HCT116 (cell line): Measurements from ENCODE around the gene SUFU. TPM values are rescaled to one million over a fixed set of nuclear protein-coding genes. Genes with fewer than 3 reads are reported as not detected.

Experiments
- ATAC-seq: fragments of 200-7000 bp; cut with Tn5 transposase; 2 replicates; pipeline ENCODE4 v1.9.1; 2020; ENCODE audit warnings: mild to moderate bottlenecking, moderate library complexity
- BruUV-seq: library from RNA; stranded (reverse); fragments of 400-500 nt; replicated peaks from 2 replicates; lab custom pipeline; 2021; lab: Mats Ljungman, UMichigan
- CTCF ChIA-PET: fragments of 300-600 bp; sonication (Branson Sonifier 250); formaldehyde crosslinking; loops from one replicate; lab custom pipeline; 2021; ENCODE audit warnings: antibody characterized with exemption; lab: Charles Lee
- POLR2A ChIA-PET: fragments of 300-600, 350-600 bp; sonication (Branson Sonifier 250); formaldehyde crosslinking; loops from one replicate; lab custom pipeline; 2021; ENCODE audit warnings: antibody characterized with exemption; lab: Charles Lee
- RAD21 ChIA-PET, 2 experiments: fragments of 300-600 bp; sonication (Branson Sonifier 250); formaldehyde crosslinking; loops; one replicate each; lab custom pipeline; 2023; ENCODE audit warnings: low total read pairs in 2 of 2; ENCODE audit not compliant: uncharacterized antibody in 2 of 2, unreplicated experiment in 2 of 2, low non-redundant PET in 1 of 2; lab: Charles Lee
- DNase-seq: peaks from one replicate; pipeline ENCODE4 v3.0.0-alpha.2; 2010; ENCODE audit warnings: low read depth, low spot score
- H2AFZ ChIP-seq: fragments of 200-600 bp; shearing (Covaris generic), sonication (generic); 2 replicates; pipeline ENCODE4 v1.6.1; 2017; ENCODE audit warnings: low read depth, mixed run types, mixed read lengths, antibody characterized with exemption, low read length; ENCODE audit not compliant: poor library complexity, severe bottlenecking
- H3K27ac ChIP-seq: 2 replicates; pipeline ENCODE4 v1.5.1; 2012; ENCODE audit warnings: low read depth, low read length
- H3K27me3 ChIP-seq: fragments of 200-600 bp; sonication (generic); 2 replicates; pipeline ENCODE4 v1.6.1; 2016; ENCODE audit warnings: mixed run types, low read length, mixed read lengths; ENCODE audit not compliant: insufficient read depth
- H3K36me3 ChIP-seq, 2 experiments: fragments of 200-500 bp in 1 of 2; fragments of 200-600 bp in 1 of 2; sonication (Bioruptor generic) in 1 of 2; sonication (generic) in 1 of 2; 2 replicates each; pipeline versions ENCODE4 v1.5.1 to v1.6.1; 2014 to 2016; ENCODE audit warnings: low read length in 2 of 2, inconsistent platforms in 1 of 2, mixed read lengths in 1 of 2, mixed run types in 1 of 2; ENCODE audit not compliant: insufficient read depth in 2 of 2, control insufficient read depth in 1 of 2
- H3K4me1 ChIP-seq, 2 experiments: fragments of 200-600 bp in 1 of 2; sonication (generic) in 1 of 2; 2 replicates each; pipeline versions ENCODE4 v1.5.1 to v1.6.1; 2012 to 2017; ENCODE audit warnings: low read length in 2 of 2, inconsistent platforms in 1 of 2, mild to moderate bottlenecking in 1 of 2, mixed read lengths in 1 of 2, mixed run types in 1 of 2, moderate library complexity in 1 of 2; ENCODE audit not compliant: insufficient read depth in 2 of 2, control insufficient read depth in 1 of 2
- H3K4me2 ChIP-seq: fragments of 200-600 bp; sonication (generic); 2 replicates; pipeline ENCODE4 v1.6.1; 2017; ENCODE audit warnings: mixed run types, low read length, mixed read lengths
- H3K4me3 ChIP-seq, 2 experiments: fragments of 200-600 bp in 1 of 2; sonication (generic) in 1 of 2; replicated peaks in 1 of 2; 2 replicates each; pipeline ENCODE4 v1.5.1; 2011 to 2016; ENCODE audit warnings: low read length in 2 of 2, control low read depth in 1 of 2, low read depth in 1 of 2, mild to moderate bottlenecking in 1 of 2, mixed read lengths in 1 of 2, mixed run types in 1 of 2
- H3K79me2 ChIP-seq: fragments of 200-600 bp; sonication (generic); 2 replicates; pipeline ENCODE4 v1.6.1; 2017; ENCODE audit warnings: mild to moderate bottlenecking, mixed run types, low read length, moderate library complexity, mixed read lengths; ENCODE audit not compliant: insufficient read depth
- H3K9ac ChIP-seq: fragments of 200-600 bp; sonication (generic); 2 replicates; pipeline ENCODE4 v1.6.1; 2016; ENCODE audit warnings: low read length, mixed read lengths
- H3K9me2 ChIP-seq: fragments of 200-600 bp; sonication (generic), shearing (Covaris generic); 2 replicates; pipeline ENCODE4 v1.6.1; 2017; ENCODE audit warnings: mixed run types, mild to moderate bottlenecking, moderate library complexity; ENCODE audit not compliant: insufficient read depth
- H3K9me3 ChIP-seq, 2 experiments: fragments of 200-500 bp in 1 of 2; fragments of 200-600 bp in 1 of 2; sonication (Bioruptor generic) in 1 of 2; sonication (generic) in 1 of 2; 2 replicates each; pipeline ENCODE4 v1.6.1; 2014 to 2017; ENCODE audit warnings: low read length in 2 of 2, mixed read lengths in 2 of 2, inconsistent platforms in 1 of 2, low read depth in 1 of 2, mild to moderate bottlenecking in 1 of 2, mixed run types in 1 of 2, moderate library complexity in 1 of 2; ENCODE audit not compliant: control insufficient read depth in 1 of 2, insufficient read depth in 1 of 2
- H4K20me1 ChIP-seq: fragments of 200-600 bp; sonication (generic), shearing (Covaris generic); 2 replicates; pipeline ENCODE4 v1.6.1; 2017; ENCODE audit warnings: mixed run types, mild to moderate bottlenecking, moderate library complexity; ENCODE audit not compliant: insufficient read depth
- CBX3 ChIP-seq: IDR thresholded peaks from 2 replicates; pipeline ENCODE4 v1.6.1; 2012; ENCODE audit warnings: low read depth
- ELF1 ChIP-seq: IDR thresholded peaks from 2 replicates; pipeline ENCODE4 v1.6.1; 2012; ENCODE audit warnings: low read depth, borderline replicate concordance
- EZH2phosphoT487 ChIP-seq: fragments of 200-600 bp; IDR thresholded peaks from 2 replicates; pipeline ENCODE4 v1.6.1; 2018; ENCODE audit warnings: antibody characterized with exemption, borderline replicate concordance
- JUND ChIP-seq: IDR thresholded peaks from 2 replicates; pipeline ENCODE4 v1.6.1; 2012
- POLR2A ChIP-seq: IDR thresholded peaks from 2 replicates; pipeline ENCODE4 v1.7.0; 2011; ENCODE audit warnings: borderline replicate concordance; ENCODE audit not compliant: insufficient read depth, insufficient read length; ENCODE audit errors: extremely low read depth
- RAD21 ChIP-seq: IDR thresholded peaks from 2 replicates; pipeline ENCODE4 v1.6.1; 2012; ENCODE audit warnings: low read depth, mild to moderate bottlenecking
- SIN3A ChIP-seq: IDR thresholded peaks from 2 replicates; pipeline ENCODE4 v1.6.1; 2012; ENCODE audit warnings: low read depth
- SP1 ChIP-seq: IDR thresholded peaks from 2 replicates; pipeline ENCODE4 v1.6.1; 2012; ENCODE audit warnings: low read depth
- TCF7L2 ChIP-seq: IDR thresholded peaks from 2 replicates; pipeline ENCODE4 v1.7.0; 2011; ENCODE audit warnings: borderline replicate concordance, inconsistent platforms; ENCODE audit not compliant: insufficient read depth, insufficient read length; ENCODE audit errors: extremely low read depth
- ZFX ChIP-seq: fragments of 450-650 bp; IDR thresholded peaks from 2 replicates; pipeline ENCODE4 v1.6.1; 2017
- ZNF274 ChIP-seq: fragments of 200-500 bp; sonication (Bioruptor generic); IDR thresholded peaks from 2 replicates; pipeline ENCODE4 v1.6.1; 2014; ENCODE audit warnings: mild to moderate bottlenecking, low read depth, low read length, inconsistent platforms
- intact Hi-C: fragments of 100-400 bp; cut with micrococcal nuclease; formaldehyde crosslinking; loops from 2 replicates; pipeline ENCODE4 v1.10.0; 2022
- total RNA-seq: library from RNA; stranded (reverse); gene quantifications from one replicate; pipeline ENCODE4 v1.2.1, GENCODE V29; 2021; ENCODE audit not compliant: unreplicated experiment
- TF ChIP-seq, protein P1 (sequence below): IDR thresholded peaks from 2 replicates; pipeline ENCODE4 v1.6.1; 2012; ENCODE audit warnings: low read depth
- TF ChIP-seq, protein P2 (sequence below): IDR thresholded peaks from 2 replicates; pipeline ENCODE4 v1.6.1; 2011; ENCODE audit warnings: mild to moderate bottlenecking, low read length, moderate library complexity; ENCODE audit not compliant: insufficient replicate concordance; ENCODE audit errors: extremely low read depth
- TF ChIP-seq, protein P3 (sequence below): IDR thresholded peaks from 2 replicates; pipeline ENCODE4 v1.6.1; 2012

SUFU gene
- total RNA-seq, 1 experiment from 2014 or later: 18.8 TPM

DNA sequence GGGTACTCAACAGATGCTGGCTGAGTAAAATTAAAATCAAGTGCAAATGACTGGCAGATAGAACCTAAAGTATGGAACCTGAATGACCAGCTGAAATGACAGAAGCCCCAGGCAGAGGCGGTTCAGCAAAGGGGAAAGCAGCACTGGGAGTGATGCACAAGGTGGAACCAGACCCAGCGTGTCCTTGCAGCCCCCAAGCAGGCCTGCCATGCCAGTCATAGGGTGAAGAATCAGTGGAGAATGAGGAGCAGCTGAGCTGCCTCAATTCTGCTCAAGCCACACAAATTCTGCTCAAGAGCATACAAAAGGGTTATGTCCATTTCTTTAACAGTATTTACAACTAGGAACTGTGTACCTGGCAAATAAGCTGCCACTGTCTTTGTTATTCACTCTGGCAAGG is 10.0 kb upstream of the SUFU start:
- no peak overlapping the region for H2AFZ ChIP-seq
- ATAC-seq (no peak), DNase-seq (no peak)
- no peak overlapping the region for H3K9ac ChIP-seq
- H3K4me2 ChIP-seq: no peak overlapping the region
- intact Hi-C loops: no loop called here
- RAD21 ChIA-PET: no interaction called here
- POLR2A ChIA-PET: no interaction called here
- no peaks in the 10 kb centered on the region for H3K27me3 ChIP-seq
- no peaks in the 10 kb centered on the region for H3K9me2 ChIP-seq
- no peak overlapping the region for H3K4me3 ChIP-seq
- no peak for TF ChIP-seq SP1
- H4K20me1 ChIP-seq: no peaks in the 10 kb centered on the region
- H3K4me1 ChIP-seq: no peaks in the 10 kb centered on the region
- CTCF ChIA-PET: no interaction called here
- peaks cover 66% of the 10 kb centered on the region for H3K79me2 ChIP-seq
- BruUV-seq: no TSS peak
- H3K27ac ChIP-seq: no peak overlapping the region
- peaks cover 3 to 16% of the 10 kb centered on the region in 2 experiments; a peak in 3 of 4 replicates for H3K36me3 ChIP-seq
- H3K9me3 ChIP-seq: no peaks in the 10 kb centered on the region

DNA sequence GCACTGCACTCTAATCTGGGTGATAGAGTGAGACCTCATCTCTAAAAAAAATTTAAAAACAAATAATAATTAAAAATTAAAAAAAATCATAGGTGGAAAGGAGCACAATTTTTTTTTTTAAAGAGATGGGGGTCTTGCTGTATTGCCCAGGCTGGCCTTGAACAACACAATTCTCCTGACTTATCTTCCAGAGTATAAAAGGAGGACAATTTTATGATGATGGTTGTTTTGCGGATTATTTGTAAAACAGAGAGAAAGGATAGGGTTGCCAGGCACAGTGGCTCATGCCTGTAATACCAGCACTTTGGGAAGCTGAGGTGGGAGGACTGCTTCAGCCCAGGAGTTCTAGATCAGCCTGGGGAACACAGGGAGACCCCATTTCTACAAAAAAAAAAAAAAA is 6.2 kb upstream of the SUFU start:
- Histone ChIP-seq H3K79me2 (peaks cover 84% of the 10 kb centered on the region), H3K9me3 (no peaks in the 10 kb centered on the region), H3K4me2 (no peak overlapping the region), H3K9ac (no peak overlapping the region), H3K27me3 (no peaks in the 10 kb centered on the region), H3K9me2 (no peaks in the 10 kb centered on the region), H3K27ac (no peak overlapping the region), H2AFZ (no peak overlapping the region), H4K20me1 (no peaks in the 10 kb centered on the region), H3K4me3 (no peak overlapping the region), H3K36me3 (no peaks in the 10 kb centered on the region; a peak in 1 of 4 replicates), H3K4me1 (peaks cover 4 to 10% of the 10 kb centered on the region in 2 experiments; a peak in 2 of 4 replicates)
- ChIA-PET RAD21 (interaction anchor here in 1 of 2 experiments (0.6 kb wide), 1 partner anchor 231 kb away, joined by 3 read pairs; no protein-coding TSS in a partner anchor), POLR2A (no interaction called here), CTCF (interaction anchor here (1.0 kb wide), 1 partner anchor 45 kb away, joined by 4 read pairs; no protein-coding TSS in a partner anchor)
- no TSS peak for BruUV-seq
- intact Hi-C loops: no loop called here
- TF ChIP-seq, protein P1, sequence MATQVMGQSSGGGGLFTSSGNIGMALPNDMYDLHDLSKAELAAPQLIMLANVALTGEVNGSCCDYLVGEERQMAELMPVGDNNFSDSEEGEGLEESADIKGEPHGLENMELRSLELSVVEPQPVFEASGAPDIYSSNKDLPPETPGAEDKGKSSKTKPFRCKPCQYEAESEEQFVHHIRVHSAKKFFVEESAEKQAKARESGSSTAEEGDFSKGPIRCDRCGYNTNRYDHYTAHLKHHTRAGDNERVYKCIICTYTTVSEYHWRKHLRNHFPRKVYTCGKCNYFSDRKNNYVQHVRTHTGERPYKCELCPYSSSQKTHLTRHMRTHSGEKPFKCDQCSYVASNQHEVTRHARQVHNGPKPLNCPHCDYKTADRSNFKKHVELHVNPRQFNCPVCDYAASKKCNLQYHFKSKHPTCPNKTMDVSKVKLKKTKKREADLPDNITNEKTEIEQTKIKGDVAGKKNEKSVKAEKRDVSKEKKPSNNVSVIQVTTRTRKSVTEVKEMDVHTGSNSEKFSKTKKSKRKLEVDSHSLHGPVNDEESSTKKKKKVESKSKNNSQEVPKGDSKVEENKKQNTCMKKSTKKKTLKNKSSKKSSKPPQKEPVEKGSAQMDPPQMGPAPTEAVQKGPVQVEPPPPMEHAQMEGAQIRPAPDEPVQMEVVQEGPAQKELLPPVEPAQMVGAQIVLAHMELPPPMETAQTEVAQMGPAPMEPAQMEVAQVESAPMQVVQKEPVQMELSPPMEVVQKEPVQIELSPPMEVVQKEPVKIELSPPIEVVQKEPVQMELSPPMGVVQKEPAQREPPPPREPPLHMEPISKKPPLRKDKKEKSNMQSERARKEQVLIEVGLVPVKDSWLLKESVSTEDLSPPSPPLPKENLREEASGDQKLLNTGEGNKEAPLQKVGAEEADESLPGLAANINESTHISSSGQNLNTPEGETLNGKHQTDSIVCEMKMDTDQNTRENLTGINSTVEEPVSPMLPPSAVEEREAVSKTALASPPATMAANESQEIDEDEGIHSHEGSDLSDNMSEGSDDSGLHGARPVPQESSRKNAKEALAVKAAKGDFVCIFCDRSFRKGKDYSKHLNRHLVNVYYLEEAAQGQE: no peak
- TF ChIP-seq CBX3 (no peak), SP1 (no peak), TCF7L2 (no peak), POLR2A (no peak), ZFX (no peak), JUND (no peak), EZH2phosphoT487 (no peak), ELF1 (no peak), ZNF274 (no peak), RAD21 (no peak), SIN3A (no peak)
- TF ChIP-seq, protein P2, sequence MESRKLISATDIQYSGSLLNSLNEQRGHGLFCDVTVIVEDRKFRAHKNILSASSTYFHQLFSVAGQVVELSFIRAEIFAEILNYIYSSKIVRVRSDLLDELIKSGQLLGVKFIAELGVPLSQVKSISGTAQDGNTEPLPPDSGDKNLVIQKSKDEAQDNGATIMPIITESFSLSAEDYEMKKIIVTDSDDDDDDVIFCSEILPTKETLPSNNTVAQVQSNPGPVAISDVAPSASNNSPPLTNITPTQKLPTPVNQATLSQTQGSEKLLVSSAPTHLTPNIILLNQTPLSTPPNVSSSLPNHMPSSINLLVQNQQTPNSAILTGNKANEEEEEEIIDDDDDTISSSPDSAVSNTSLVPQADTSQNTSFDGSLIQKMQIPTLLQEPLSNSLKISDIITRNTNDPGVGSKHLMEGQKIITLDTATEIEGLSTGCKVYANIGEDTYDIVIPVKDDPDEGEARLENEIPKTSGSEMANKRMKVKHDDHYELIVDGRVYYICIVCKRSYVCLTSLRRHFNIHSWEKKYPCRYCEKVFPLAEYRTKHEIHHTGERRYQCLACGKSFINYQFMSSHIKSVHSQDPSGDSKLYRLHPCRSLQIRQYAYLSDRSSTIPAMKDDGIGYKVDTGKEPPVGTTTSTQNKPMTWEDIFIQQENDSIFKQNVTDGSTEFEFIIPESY: no peak
- TF ChIP-seq, protein P3, sequence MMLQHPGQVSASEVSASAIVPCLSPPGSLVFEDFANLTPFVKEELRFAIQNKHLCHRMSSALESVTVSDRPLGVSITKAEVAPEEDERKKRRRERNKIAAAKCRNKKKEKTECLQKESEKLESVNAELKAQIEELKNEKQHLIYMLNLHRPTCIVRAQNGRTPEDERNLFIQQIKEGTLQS: no peak
- DNase-seq (no peak), ATAC-seq (no peak)
